Mucosa of gallbladder (tissue), 1 donor: ENCODE results near the gene ARMH2. TPM values are rescaled to one million over a fixed set of nuclear protein-coding genes. Genes with fewer than 3 reads are reported as not detected.
"Not testable (repeated sequence)": the region's sequence is repeated elsewhere in the genome, so short reads cannot be mapped to it uniquely, and the experiment has no call there.

ENCODE experiments used
- DNase-seq: peaks from one replicate; pipeline ENCODE4 v3.0.0-alpha.2; 2020; ENCODE audit warnings: low spot score
- total RNA-seq: library from RNA; stranded (reverse); gene quantifications from one replicate; pipeline ENCODE4 v1.2.1, GENCODE V29; 2021
- donor health status: DM: no; HTN: no; CAD: no.

Gene ARMH2
- total RNA-seq, 1 donor from 2014 or later = not detected

- not testable (repeated sequence) for DNase-seq
Measured at GRCh38 chr6:24764833-24765828, 33.6 kb downstream of the ARMH2 start.

DNA sequence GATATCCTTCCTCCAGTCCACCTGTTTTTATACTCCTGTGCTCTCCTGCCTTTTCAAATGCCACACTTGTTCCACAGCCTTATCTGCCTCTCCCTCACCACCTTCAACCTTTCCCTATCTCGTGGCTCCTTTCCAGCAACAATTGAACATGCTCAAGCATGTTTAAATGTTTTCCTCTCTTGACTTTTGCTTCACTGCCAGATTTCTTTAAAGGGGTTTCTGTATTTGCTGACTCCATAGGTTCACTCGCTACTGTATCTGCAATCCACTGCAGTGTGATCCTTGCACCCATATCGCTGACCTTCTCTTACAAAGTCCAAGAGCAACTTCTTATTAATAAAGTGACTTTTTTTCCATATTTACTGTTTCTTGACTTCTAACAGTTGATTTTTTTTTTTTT, 35.1 kb downstream of the ARMH2 start:
- DNase-seq = no peak

- DNase-seq = no peak
Measured at GRCh38 chr6:24761851-24762250, 36.9 kb downstream of the ARMH2 start.

DNA sequence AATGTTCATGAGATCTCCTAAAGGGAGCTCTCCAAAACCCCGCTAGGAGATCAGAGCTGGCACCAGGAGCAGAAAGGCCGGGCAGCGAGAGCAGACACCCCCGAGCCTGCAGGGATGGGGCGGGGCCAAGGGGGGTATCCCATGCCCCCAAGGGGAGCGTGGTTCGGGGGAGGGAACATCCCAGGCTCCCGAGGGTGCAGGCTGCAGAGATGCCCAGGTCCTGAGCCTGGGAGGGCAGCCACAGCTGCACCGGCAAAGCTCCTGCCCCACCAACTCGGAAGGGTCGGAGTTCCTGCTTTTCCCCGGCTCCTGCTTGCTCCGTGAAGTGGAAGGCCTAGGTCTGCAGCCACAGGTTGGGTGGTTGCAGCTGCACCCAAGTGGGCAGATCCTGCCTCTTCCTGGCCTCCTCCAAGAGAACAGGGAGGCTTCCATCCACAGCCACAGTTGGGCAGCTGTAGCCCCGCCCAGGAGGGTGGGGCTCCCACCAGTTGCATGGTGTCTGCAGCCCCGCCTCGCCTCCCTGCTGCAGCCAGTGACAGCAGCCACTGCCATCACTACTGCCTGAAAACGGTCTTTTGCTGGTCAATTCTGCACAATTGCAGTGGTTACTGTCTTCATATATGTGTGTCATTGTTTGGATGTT, 37.4 kb downstream of the ARMH2 start:
- no peak for DNase-seq

DNA sequence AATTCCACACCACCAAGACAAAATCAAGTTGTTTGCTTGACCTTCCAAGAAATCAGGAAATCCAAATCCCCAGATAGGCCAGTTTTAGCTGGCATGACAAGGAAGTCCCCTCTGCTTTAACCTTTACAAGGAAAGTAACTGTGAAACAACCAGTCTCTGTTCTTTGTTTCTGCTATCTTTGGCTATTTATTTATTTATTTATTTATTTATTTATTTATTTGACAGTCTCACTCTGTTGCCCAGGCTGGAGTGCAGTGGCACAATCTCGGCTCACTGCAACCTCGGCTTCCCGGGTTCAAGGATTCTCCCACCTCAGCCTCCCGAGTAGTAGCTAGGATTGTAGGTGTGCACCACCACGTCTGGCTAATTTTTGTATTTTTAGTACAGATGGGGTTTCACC, 38.5 kb downstream of the ARMH2 start:
- no peak for DNase-seq

DNA sequence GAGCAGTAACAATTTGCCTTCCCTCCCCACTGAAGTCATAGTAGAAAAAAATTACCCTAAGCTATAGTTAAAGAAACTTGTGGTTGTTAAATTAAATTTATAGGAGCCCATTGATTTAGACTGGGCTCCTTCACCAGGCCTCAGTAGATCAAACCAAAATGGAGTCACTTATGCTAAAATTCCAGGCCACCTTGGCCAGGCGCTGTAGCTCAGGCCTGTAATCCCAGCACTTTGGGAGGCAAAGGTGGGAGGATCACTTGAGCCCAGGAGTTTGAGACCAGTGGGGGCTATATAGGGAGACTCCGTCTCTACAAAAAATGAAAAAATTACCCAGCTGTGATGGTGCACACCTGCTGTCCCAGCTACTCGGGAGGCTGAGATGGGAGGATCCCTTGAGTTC, 39.0 kb downstream of the ARMH2 start:
- no peak for DNase-seq

- DNase-seq = no peak
Measured at GRCh38 chr6:24757611-24758010, 41.1 kb downstream of the ARMH2 start.

DNA sequence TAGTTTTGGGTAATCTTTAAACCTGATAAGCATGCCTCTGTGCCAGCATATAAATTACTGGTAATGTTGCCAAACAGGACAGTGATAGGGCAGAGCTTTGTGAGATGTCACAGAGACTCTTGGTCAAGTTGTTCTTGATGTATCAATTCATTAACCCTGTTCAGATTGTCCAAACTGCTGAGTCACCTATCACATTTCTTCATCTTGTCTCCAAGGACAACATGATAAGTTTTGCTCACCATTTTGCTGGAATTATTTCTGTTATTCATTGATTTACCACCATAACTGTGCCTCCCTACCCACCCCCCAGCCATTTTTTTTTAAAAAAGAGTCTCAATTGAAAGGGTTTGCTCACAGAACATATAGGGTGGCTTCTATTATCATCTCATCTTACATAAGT, 43.4 kb downstream of the ARMH2 start:
- no peak for DNase-seq

GRCh38 chr6:24754378-24754777, 44.3 kb downstream of the ARMH2 start:
- not testable (repeated sequence) for DNase-seq

DNA sequence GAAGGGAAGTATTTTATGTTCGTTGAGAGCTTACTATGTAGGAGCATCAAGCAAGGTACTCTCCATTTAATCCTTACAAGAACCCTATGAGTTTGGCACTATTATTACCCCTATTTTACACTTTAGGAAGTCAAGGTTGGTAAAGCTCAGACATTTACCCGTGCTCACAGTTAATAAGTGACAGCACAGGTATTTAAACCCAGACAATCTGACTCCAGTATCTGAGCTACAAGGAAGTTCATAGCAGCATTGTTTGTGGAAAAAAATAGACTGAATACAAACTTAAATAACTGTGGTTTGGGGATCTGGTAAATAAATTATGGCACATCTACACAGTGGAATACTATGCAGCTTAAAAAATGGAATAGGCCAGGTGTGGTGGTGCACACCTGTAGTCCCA, 45.2 kb downstream of the ARMH2 start:
- no peak for DNase-seq

DNA sequence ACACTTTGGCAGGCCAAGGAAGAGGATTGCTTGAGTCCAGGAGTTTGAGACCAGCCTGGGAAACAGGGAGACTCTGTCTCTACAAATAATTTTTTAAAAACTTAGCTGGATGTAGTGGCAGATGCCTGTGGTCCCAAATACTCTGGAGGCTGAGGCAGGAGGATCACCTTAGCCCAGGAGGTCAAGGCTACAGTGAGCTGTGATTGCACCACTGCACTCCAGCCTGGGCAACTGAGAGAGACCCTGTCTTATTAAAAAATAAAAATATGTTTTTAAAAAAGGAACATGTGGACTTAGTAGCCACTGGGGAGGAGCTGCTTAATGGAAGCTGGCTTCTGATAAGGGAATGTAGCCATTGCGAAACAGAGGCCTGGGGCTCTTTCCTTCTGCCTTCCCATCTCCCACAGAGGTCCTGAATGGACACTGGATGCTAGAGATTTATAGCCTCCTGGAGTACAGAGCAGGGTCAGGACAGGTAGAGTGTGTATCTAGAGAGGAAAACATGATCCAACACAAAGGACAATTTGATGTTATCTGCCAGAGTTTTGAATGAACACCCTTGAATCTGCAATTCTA, 45.7 kb downstream of the ARMH2 start:
- DNase-seq = no peak

GRCh38 chr6:24752503-24752902, 46.2 kb downstream of the ARMH2 start:
- DNase-seq = no peak

GRCh38 chr6:24750878-24751277, 47.8 kb downstream of the ARMH2 start:
- DNase-seq = not testable (repeated sequence)

DNA sequence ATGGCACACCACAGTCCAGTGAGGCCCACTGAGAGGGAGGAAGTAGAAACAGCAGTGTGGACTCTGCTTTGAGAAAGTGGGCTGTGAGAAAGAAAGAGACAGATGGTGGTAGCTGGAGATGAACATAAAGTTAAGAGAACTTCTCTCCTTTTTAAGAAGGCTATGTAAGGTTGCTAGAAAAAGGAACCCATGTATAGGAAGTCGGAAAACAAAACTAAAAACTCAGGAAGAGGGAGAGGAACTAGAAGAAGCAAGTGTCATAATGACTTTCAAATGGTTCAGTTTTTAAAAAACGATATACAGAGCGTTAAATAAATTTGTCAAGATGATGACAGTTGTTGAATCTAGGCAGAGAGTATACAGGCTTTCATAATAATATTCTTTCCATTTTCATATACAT, 49.4 kb downstream of the ARMH2 start:
- DNase-seq = no peak

Other genes starting within 250 kb of the ARMH2 start
- 1.3 TPM for gene KIAA0319, start 152.7 kb downstream of the ARMH2 start, total RNA-seq
- 75.7 TPM for gene TDP2, start 132.0 kb downstream of the ARMH2 start, total RNA-seq
- 29.0 TPM for gene ACOT13, start 131.8 kb downstream of the ARMH2 start, total RNA-seq
- gene C6orf62, start 79.8 kb downstream of the ARMH2 start, total RNA-seq = 113 TPM
- gene GMNN, start 24.0 kb downstream of the ARMH2 start, total RNA-seq = 10.8 TPM
- 3.2 TPM for gene RIPOR2, start 137.0 kb upstream of the ARMH2 start, total RNA-seq